Psoas muscle (tissue), 8 donors: Measurements from ENCODE around the gene DGKB. TPM values are rescaled to one million over a fixed set of nuclear protein-coding genes. Genes with fewer than 3 reads are reported as not detected.

ENCODE experiments used
- ATAC-seq, 4 donors: fragments of 200-7000 bp; cut with Tn5 transposase; one replicate each; pipeline ENCODE4 v1.9.1; 2020; ENCODE audit warnings: moderate library complexity in 3 of 4, mild to moderate bottlenecking in 2 of 4
- DNase-seq, 2 donors: peaks; one replicate each; pipeline ENCODE4 v3.0.0-alpha.2; 2020
- H3K27ac ChIP-seq: fragments of 200-600 bp; one replicate; pipeline ENCODE4 v1.8.0; 2022
- H3K27me3 ChIP-seq, 3 donors: fragments of 200-600 bp in 1 of 3; one replicate each; pipeline versions ENCODE4 v1.6.1 to v1.8.0; 2013 to 2022; ENCODE audit warnings: low read length in 2 of 3, mild to moderate bottlenecking in 2 of 3, moderate library complexity in 1 of 3; ENCODE audit not compliant: insufficient read depth in 3 of 3
- H3K36me3 ChIP-seq, 2 donors: fragments of 200-600 bp in 1 of 2; one replicate each; pipeline versions ENCODE4 v1.6.1 to v1.8.0; 2013 to 2022; ENCODE audit warnings: low read depth in 1 of 2, mild to moderate bottlenecking in 1 of 2, moderate library complexity in 1 of 2; ENCODE audit not compliant: insufficient read depth in 1 of 2
- H3K4me1 ChIP-seq: fragments of 200-600 bp; one replicate; pipeline ENCODE4 v1.8.0; 2022
- H3K4me3 ChIP-seq: fragments of 200-600 bp; one replicate; pipeline ENCODE4 v1.8.0; 2022; ENCODE audit warnings: mild to moderate bottlenecking
- H3K9me3 ChIP-seq: fragments of 200-600 bp; one replicate; pipeline ENCODE4 v1.8.0; 2022
- WGBS, 3 donors: extraction: QIAGEN DNeasy Blood & Tissue Kit; methylation state at CpG; one replicate each; pipeline versions ENCODE4 v1.1.6 to v1.1.7; 2013; 5-methylcytosine and 5-hydroxymethylcytosine counted together
- intact Hi-C, 2 donors: fragments of 100-400 bp; cut with DNase I; formaldehyde crosslinking; loops; one replicate each; pipeline versions ENCODE4 v1.11.0 to v1.14.2; 2022
- polyA plus RNA-seq, 3 donors: library from polyadenylated mRNA; stranded (reverse); fragments of 200-250 nt; gene quantifications; one replicate each; pipeline ENCODE4 v1.2.3, GENCODE V29; 2013
- total RNA-seq, 4 donors: library from RNA; stranded (reverse); fragmentation: NEBNext Ultra II Directional in 2 of 4; extraction: Animal tissue kit (Norgen Biotek cat#: 25700) in 2 of 4; gene quantifications; one replicate each; pipeline versions ENCODE4 v1.2.1 to v1.2.4, GENCODE V29; 2021 to 2023
- TF ChIP-seq, protein P1 (sequence below): fragments of 200-600 bp; IDR thresholded peaks from one replicate; pipeline ENCODE4 v1.8.0; 2022; ENCODE audit warnings: antibody characterized with exemption
- donor health status: healthy with polysubstance abuse.
- donor health status: DM: no; HTN: no; CAD: no; lungs with moderate emphysema.
- donor health status: Bipolar disorder and iron deficiency.
- donor health status: healthy.
- donor health status: DM: yes; HTN: yes; CAD: no.
- donor health status: DM: no; HTN: no; CAD: no.
- donor health status: DM: no; HTN: no; CAD: no.
- donor health status: DM: yes; HTN: yes; CAD: no.

DGKB gene
- total and polyA plus RNA-seq, 7 donors: 0.01 to 0.26 (median 0.04) TPM; not detected in 2

GRCh38 chr7:14376711-14377110 is 525.8 kb downstream of the DGKB start:
- H3K4me1 ChIP-seq: no peaks in the 10 kb centered on the region
- ATAC-seq (no peak), DNase-seq (no peak)
- H3K4me3 ChIP-seq: no peak overlapping the region
- TF ChIP-seq, protein P1, sequence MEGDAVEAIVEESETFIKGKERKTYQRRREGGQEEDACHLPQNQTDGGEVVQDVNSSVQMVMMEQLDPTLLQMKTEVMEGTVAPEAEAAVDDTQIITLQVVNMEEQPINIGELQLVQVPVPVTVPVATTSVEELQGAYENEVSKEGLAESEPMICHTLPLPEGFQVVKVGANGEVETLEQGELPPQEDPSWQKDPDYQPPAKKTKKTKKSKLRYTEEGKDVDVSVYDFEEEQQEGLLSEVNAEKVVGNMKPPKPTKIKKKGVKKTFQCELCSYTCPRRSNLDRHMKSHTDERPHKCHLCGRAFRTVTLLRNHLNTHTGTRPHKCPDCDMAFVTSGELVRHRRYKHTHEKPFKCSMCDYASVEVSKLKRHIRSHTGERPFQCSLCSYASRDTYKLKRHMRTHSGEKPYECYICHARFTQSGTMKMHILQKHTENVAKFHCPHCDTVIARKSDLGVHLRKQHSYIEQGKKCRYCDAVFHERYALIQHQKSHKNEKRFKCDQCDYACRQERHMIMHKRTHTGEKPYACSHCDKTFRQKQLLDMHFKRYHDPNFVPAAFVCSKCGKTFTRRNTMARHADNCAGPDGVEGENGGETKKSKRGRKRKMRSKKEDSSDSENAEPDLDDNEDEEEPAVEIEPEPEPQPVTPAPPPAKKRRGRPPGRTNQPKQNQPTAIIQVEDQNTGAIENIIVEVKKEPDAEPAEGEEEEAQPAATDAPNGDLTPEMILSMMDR: no peak
- 34 to 50% (median 37%) methylated on average over 2 of the region's 2 CpGs for WGBS, 3 donors
- no peaks in the 10 kb centered on the region for H3K9me3 ChIP-seq
- intact Hi-C loops: no loop called here
- H3K36me3 ChIP-seq: no peaks in the 10 kb centered on the region
- H3K27ac ChIP-seq: no peak overlapping the region
- no peaks in the 10 kb centered on the region for H3K27me3 ChIP-seq

- intact Hi-C loops: no loop called here
- Histone ChIP-seq H3K4me3 (no peak overlapping the region), H3K27ac (no peak overlapping the region), H3K4me1 (no peaks in the 10 kb centered on the region), H3K36me3 (no peaks in the 10 kb centered on the region), H3K9me3 (no peaks in the 10 kb centered on the region), H3K27me3 (no peaks in the 10 kb centered on the region)
- DNase-seq: no peak
- no peak for ATAC-seq
- WGBS, 3 donors: 39 to 62% (median 57%) methylated on average over 2 of the region's 2 CpGs
- TF ChIP-seq, protein P1: no peak
These were observed 526.6 kb downstream of the DGKB start for GRCh38 chr7:14375998-14376397.

DNA sequence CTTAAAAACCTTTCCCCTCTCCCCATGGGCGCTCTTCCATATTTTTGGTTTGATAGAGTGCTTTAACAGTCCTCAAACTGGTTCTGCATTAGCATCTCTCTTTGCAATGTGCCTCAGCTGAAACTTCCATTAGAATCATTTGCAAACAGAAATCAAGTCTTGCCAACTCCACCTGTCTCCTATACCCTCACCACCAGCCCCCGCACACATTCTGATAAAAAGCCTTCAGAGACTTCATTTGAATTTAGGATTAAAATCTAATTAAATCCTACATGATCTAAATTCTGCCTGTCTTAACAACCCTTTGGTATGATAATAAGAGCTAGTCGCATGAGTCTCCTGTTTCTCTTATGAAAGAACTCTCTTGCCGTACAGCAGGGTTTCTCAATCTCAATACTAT is 528.2 kb downstream of the DGKB start:
- Histone ChIP-seq H3K27ac (no peak overlapping the region), H3K27me3 (no peaks in the 10 kb centered on the region), H3K4me3 (no peak overlapping the region), H3K4me1 (no peaks in the 10 kb centered on the region), H3K9me3 (no peaks in the 10 kb centered on the region), H3K36me3 (no peaks in the 10 kb centered on the region)
- ATAC-seq (no peak), DNase-seq (no peak)
- intact Hi-C loops: no loop called here
- TF ChIP-seq, protein P1: no peak
- WGBS, 3 donors: 96 to 98% (median 97%) methylated on average over 4 of the region's 4 CpGs

DNA sequence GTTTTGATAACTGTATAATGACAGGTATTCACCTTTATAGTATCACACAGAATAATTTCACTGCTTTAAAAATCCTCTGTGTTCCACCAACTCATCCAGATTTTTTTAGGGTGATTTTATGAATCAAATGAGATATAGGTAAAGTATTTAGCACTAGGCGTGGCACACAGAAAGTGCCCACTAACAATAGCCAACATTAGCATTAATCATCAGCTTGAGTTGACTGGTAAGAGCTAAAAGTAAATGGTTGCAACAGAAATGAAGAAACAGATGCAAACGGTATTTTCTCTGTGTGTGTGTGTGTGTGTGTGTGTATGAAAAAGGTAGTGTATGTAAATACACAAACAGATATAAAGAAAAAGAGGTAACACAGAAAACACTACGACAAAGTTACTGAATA is 534.3 kb downstream of the DGKB start:
- no peak overlapping the region for H3K27ac ChIP-seq
- no peak for ATAC-seq
- TF ChIP-seq, protein P1: no peak
- H3K36me3 ChIP-seq: no peaks in the 10 kb centered on the region
- intact Hi-C loops: no loop called here
- H3K4me1 ChIP-seq: no peaks in the 10 kb centered on the region
- H3K4me3 ChIP-seq: no peak overlapping the region
- no peaks in the 10 kb centered on the region for H3K27me3 ChIP-seq
- WGBS, 3 donors: 78 to 86% (median 78%) methylated on average over 2 to 3 of the region's 3 CpGs
- no peaks in the 10 kb centered on the region for H3K9me3 ChIP-seq
- no peak for DNase-seq

- Histone ChIP-seq H3K4me1 (no peaks in the 10 kb centered on the region), H3K4me3 (no peak overlapping the region), H3K9me3 (no peaks in the 10 kb centered on the region), H3K36me3 (no peaks in the 10 kb centered on the region), H3K27me3 (no peaks in the 10 kb centered on the region), H3K27ac (no peak overlapping the region)
- DNase-seq (no peak), ATAC-seq (no peak)
- 22 to 35% (median 24%) methylated on average over 4 of the region's 4 CpGs for WGBS, 3 donors
- TF ChIP-seq, protein P1: no peak
- intact Hi-C loops: no loop called here
These were observed 551.4 kb downstream of the DGKB start for GRCh38 chr7:14351167-14351566.
